Panc1 (cell line): ENCODE measurements around the gene SLC16A12.

Experiments
- POLR2AphosphoS5 ChIP-seq: IDR thresholded peaks from 2 replicates; pipeline ENCODE4 v1.6.1; 2012; ENCODE audit warnings: mild to moderate bottlenecking, low read depth, low read length, moderate library complexity
- TF ChIP-seq, protein P1 (sequence below): fragments of 450-650 bp; IDR thresholded peaks from 2 replicates; pipeline ENCODE4 v1.5.1; 2017; ENCODE audit warnings: mild to moderate bottlenecking

DNA sequence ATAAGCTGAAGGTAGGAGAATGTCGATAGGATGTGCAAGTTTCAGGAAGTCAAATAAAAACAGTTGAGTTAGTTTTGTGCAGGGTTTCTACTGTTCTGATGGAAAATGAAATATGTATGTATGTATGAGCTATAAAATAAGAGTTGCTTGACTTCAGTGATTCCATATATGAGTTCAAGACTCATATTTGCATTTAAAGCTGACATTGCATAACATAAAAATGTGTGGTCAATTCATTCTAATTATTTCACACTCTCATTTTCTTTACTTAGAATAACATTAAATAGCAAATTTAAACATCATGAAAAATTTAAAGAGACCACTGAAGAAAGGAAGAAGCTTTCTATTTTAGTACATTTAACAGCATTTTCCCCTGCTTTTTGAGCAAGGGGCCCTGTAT, 83.2 kb downstream of the SLC16A12 start:
- TF ChIP-seq, protein P1, sequence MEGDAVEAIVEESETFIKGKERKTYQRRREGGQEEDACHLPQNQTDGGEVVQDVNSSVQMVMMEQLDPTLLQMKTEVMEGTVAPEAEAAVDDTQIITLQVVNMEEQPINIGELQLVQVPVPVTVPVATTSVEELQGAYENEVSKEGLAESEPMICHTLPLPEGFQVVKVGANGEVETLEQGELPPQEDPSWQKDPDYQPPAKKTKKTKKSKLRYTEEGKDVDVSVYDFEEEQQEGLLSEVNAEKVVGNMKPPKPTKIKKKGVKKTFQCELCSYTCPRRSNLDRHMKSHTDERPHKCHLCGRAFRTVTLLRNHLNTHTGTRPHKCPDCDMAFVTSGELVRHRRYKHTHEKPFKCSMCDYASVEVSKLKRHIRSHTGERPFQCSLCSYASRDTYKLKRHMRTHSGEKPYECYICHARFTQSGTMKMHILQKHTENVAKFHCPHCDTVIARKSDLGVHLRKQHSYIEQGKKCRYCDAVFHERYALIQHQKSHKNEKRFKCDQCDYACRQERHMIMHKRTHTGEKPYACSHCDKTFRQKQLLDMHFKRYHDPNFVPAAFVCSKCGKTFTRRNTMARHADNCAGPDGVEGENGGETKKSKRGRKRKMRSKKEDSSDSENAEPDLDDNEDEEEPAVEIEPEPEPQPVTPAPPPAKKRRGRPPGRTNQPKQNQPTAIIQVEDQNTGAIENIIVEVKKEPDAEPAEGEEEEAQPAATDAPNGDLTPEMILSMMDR: no peak
- TF ChIP-seq POLR2AphosphoS5: no peak
